OCI-LY1 (cell line): ENCODE data around the gene ADAMTS8.

Experiments used
- H2AFZ ChIP-seq: fragments of 200-600 bp; sonication (generic), shearing (Covaris generic); 2 replicates; pipeline ENCODE4 v1.6.0; 2014; ENCODE audit warnings: antibody characterized with exemption, mild to moderate bottlenecking, low read length
- H3F3A ChIP-seq: fragments of 200-600 bp; sonication (generic), shearing (Covaris generic); 2 replicates; pipeline ENCODE4 v1.6.0; 2014; ENCODE audit warnings: mild to moderate bottlenecking, antibody characterized with exemption, low read length, moderate library complexity; ENCODE audit not compliant: insufficient read depth
- H3K27ac ChIP-seq: fragments of 200-600 bp; sonication (generic); 2 replicates; pipeline ENCODE4 v1.5.1; 2014; ENCODE audit warnings: low read length, mixed run types, mild to moderate bottlenecking, low read depth; ENCODE audit not compliant: poor library complexity, severe bottlenecking
- H3K27me3 ChIP-seq: fragments of 200-600 bp; sonication (generic); 2 replicates; pipeline ENCODE4 v1.6.0; 2014; ENCODE audit warnings: antibody characterized with exemption, mild to moderate bottlenecking, low read length, moderate library complexity; ENCODE audit not compliant: insufficient read depth
- H3K36me3 ChIP-seq: fragments of 200-600 bp; sonication (generic); 2 replicates; pipeline ENCODE4 v1.6.1; 2014; ENCODE audit warnings: mild to moderate bottlenecking, antibody characterized with exemption, low read length, moderate library complexity, mixed read lengths; ENCODE audit not compliant: insufficient read depth
- H3K4me1 ChIP-seq: fragments of 200-600 bp; sonication (generic); 2 replicates; pipeline ENCODE4 v1.5.1; 2014; ENCODE audit warnings: mild to moderate bottlenecking, low read length, moderate library complexity; ENCODE audit not compliant: insufficient read depth, severe bottlenecking
- H3K4me2 ChIP-seq: fragments of 200-600 bp; sonication (generic), shearing (Covaris generic); 2 replicates; pipeline ENCODE4 v1.6.1; 2014; ENCODE audit warnings: low read length
- H3K4me3 ChIP-seq: fragments of 200-600 bp; sonication (generic); 2 replicates; pipeline ENCODE4 v1.5.1; 2014; ENCODE audit warnings: low read length, low read depth, mild to moderate bottlenecking, mixed read lengths; ENCODE audit not compliant: poor library complexity, severe bottlenecking
- H3K79me2 ChIP-seq: fragments of 200-600 bp; shearing (Covaris generic); 2 replicates; pipeline ENCODE4 v1.6.1; 2016; ENCODE audit warnings: mixed run types, low read length, mixed read lengths; ENCODE audit not compliant: insufficient read depth
- H3K9ac ChIP-seq: fragments of 200-600 bp; sonication (generic), shearing (Covaris generic); 2 replicates; pipeline ENCODE4 v1.6.1; 2014; ENCODE audit warnings: mild to moderate bottlenecking, low read length, mixed read lengths
- H3K9me2 ChIP-seq: fragments of 200-600 bp; sonication (generic), shearing (Covaris generic); 2 replicates; pipeline ENCODE4 v1.6.1; 2014; ENCODE audit warnings: low read depth, mild to moderate bottlenecking, low read length, mixed read lengths
- H3K9me3 ChIP-seq: fragments of 200-600 bp; shearing (Covaris generic); 2 replicates; pipeline ENCODE4 v1.6.1; 2014; ENCODE audit warnings: low read length, mixed read lengths
- H4K20me1 ChIP-seq: fragments of 200-600 bp; sonication (generic), shearing (Covaris generic); 2 replicates; pipeline ENCODE4 v1.6.0; 2016; ENCODE audit warnings: mild to moderate bottlenecking, low read length; ENCODE audit not compliant: insufficient read depth
- CTCF ChIP-seq: fragments of 200-600 bp; sonication (generic), shearing (Covaris generic); IDR thresholded peaks from 2 replicates; pipeline ENCODE4 v1.5.1; 2017; ENCODE audit warnings: mild to moderate bottlenecking, antibody characterized with exemption, low read length, moderate library complexity, mixed read lengths
- EZH2 ChIP-seq: fragments of 200-600 bp; sonication (generic), shearing (Covaris generic); IDR thresholded peaks from 2 replicates; pipeline ENCODE4 v1.8.0; 2017; ENCODE audit warnings: borderline replicate concordance, mixed run types, mild to moderate bottlenecking, antibody characterized with exemption, low read length, moderate library complexity, mixed read lengths

ADAMTS8 gene

GRCh38 chr11:130404727-130405126 lies 23.7 kb downstream of the ADAMTS8 start:
- H3K27ac ChIP-seq: no peak overlapping the region
- no peaks in the 10 kb centered on the region for H3F3A ChIP-seq

GRCh38 chr11:130403967-130404366 lies 24.4 kb downstream of the ADAMTS8 start:
- Histone ChIP-seq H3K4me3 (no peak overlapping the region), H3K27me3 (no peaks in the 10 kb centered on the region)

More at GRCh38 chr11:130404727-130405126, 23.7 kb downstream of the ADAMTS8 start:
- Histone ChIP-seq H3K9me2 (no peaks in the 10 kb centered on the region), H3K4me1 (no peaks in the 10 kb centered on the region), H3K4me3 (no peak overlapping the region), H2AFZ (no peak overlapping the region), H3K36me3 (no peaks in the 10 kb centered on the region), H4K20me1 (no peaks in the 10 kb centered on the region), H3K79me2 (no peaks in the 10 kb centered on the region), H3K27me3 (no peaks in the 10 kb centered on the region), H3K4me2 (no peak overlapping the region), H3K9me3 (no peaks in the 10 kb centered on the region), H3K9ac (no peak overlapping the region)
- TF ChIP-seq EZH2: no peak

GRCh38 chr11:130403271-130403804 lies 25.1 kb downstream of the ADAMTS8 start:
- H3K9me3 ChIP-seq: no peaks in the 10 kb centered on the region
- TF ChIP-seq EZH2: no peak
- no peak for TF ChIP-seq CTCF
- H3K4me1 ChIP-seq: no peaks in the 10 kb centered on the region
- H4K20me1 ChIP-seq: no peaks in the 10 kb centered on the region
- no peak overlapping the region for H3K4me2 ChIP-seq
- H3K79me2 ChIP-seq: no peaks in the 10 kb centered on the region
- H3K27ac ChIP-seq: no peak overlapping the region
- no peak overlapping the region for H3K9ac ChIP-seq
- no peaks in the 10 kb centered on the region for H3K9me2 ChIP-seq
- no peaks in the 10 kb centered on the region for H3K36me3 ChIP-seq
- no peak overlapping the region for H2AFZ ChIP-seq
- H3K4me3 ChIP-seq: no peak overlapping the region
- no peaks in the 10 kb centered on the region for H3K27me3 ChIP-seq
- H3F3A ChIP-seq: no peaks in the 10 kb centered on the region

More at GRCh38 chr11:130403967-130404366, 24.4 kb downstream of the ADAMTS8 start:
- Histone ChIP-seq H3K79me2 (no peaks in the 10 kb centered on the region), H3K4me1 (no peaks in the 10 kb centered on the region), H4K20me1 (no peaks in the 10 kb centered on the region), H3K36me3 (no peaks in the 10 kb centered on the region), H3K9me3 (no peaks in the 10 kb centered on the region), H3K9me2 (no peaks in the 10 kb centered on the region), H3K9ac (no peak overlapping the region), H2AFZ (no peak overlapping the region), H3F3A (no peaks in the 10 kb centered on the region), H3K27ac (no peak overlapping the region), H3K4me2 (no peak overlapping the region)
- TF ChIP-seq EZH2: no peak
- TF ChIP-seq CTCF: no peak

GRCh38 chr11:130402570-130402969 lies 25.8 kb downstream of the ADAMTS8 start:
- no peaks in the 10 kb centered on the region for H3F3A ChIP-seq
- H3K9me3 ChIP-seq: no peaks in the 10 kb centered on the region
- no peak overlapping the region for H2AFZ ChIP-seq
- H3K79me2 ChIP-seq: no peaks in the 10 kb centered on the region
- no peak overlapping the region for H3K4me3 ChIP-seq
- H3K9me2 ChIP-seq: no peaks in the 10 kb centered on the region
- no peaks in the 10 kb centered on the region for H3K27me3 ChIP-seq
- TF ChIP-seq CTCF (no peak), EZH2 (no peak)
- no peak overlapping the region for H3K4me2 ChIP-seq
- H4K20me1 ChIP-seq: no peaks in the 10 kb centered on the region
- no peak overlapping the region for H3K9ac ChIP-seq
- H3K4me1 ChIP-seq: no peaks in the 10 kb centered on the region
- H3K36me3 ChIP-seq: no peaks in the 10 kb centered on the region
- H3K27ac ChIP-seq: no peak overlapping the region
